Keratinocyte (primary cell): ENCODE results near the gene PDZRN4.
"Not testable (repeated sequence)": the region's sequence is repeated elsewhere in the genome, so short reads cannot be mapped to it uniquely, and the experiment has no call there.

Experiments used
- EZH2 ChIP-seq: IDR thresholded peaks from one replicate; pipeline ENCODE4 v1.6.1; 2012; ENCODE audit warnings: inconsistent platforms, mild to moderate bottlenecking, low read length, moderate library complexity
- TF ChIP-seq, protein P1 (sequence below), 3 experiments: IDR thresholded peaks in 1 of 3; conservative IDR thresholded peaks in 1 of 3; optimal IDR thresholded peaks in 1 of 3; 2 replicates in 2 of 3; 3 replicates in 1 of 3; pipeline versions ENCODE3 to v1.5.1; 2011; ENCODE audit warnings: low read length in 3 of 3, mild to moderate bottlenecking in 3 of 3, moderate library complexity in 2 of 3, control low read depth in 1 of 3, inconsistent platforms in 1 of 3; ENCODE audit not compliant: insufficient read depth in 2 of 3; ENCODE audit errors: extremely low read depth in 1 of 3

DNA sequence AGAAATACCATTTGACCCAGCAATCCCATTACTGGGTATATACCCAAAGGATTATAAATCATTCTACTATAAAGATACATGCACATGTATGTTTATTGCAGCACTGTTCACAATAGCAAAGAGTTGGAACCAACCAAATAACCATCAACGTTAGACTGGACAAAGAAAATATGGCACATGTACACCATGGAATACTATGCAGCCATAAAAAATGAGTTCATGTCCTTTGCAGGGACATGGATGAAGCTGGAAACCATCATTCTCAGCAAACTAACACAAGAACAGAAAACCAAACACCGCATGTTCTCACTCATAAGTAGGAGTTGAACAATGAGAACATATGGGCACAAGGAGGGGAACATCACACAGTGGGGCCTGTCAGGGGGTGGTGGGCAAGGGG is 97.3 kb downstream of the PDZRN4 start:
- TF ChIP-seq, protein P1, sequence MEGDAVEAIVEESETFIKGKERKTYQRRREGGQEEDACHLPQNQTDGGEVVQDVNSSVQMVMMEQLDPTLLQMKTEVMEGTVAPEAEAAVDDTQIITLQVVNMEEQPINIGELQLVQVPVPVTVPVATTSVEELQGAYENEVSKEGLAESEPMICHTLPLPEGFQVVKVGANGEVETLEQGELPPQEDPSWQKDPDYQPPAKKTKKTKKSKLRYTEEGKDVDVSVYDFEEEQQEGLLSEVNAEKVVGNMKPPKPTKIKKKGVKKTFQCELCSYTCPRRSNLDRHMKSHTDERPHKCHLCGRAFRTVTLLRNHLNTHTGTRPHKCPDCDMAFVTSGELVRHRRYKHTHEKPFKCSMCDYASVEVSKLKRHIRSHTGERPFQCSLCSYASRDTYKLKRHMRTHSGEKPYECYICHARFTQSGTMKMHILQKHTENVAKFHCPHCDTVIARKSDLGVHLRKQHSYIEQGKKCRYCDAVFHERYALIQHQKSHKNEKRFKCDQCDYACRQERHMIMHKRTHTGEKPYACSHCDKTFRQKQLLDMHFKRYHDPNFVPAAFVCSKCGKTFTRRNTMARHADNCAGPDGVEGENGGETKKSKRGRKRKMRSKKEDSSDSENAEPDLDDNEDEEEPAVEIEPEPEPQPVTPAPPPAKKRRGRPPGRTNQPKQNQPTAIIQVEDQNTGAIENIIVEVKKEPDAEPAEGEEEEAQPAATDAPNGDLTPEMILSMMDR (optimal IDR thresholded peaks at IDR 0.05 in 1 of 3, IDR thresholded peaks at IDR 0.05 in 1 of 3, conservative IDR thresholded peaks at IDR 0.05 in 1 of 3; ENCODE audit: extremely low read depth in 1 of 3, insufficient read depth in 2 of 3, low read length in 3 of 3) = not testable (repeated sequence)
- not testable (repeated sequence) for TF ChIP-seq EZH2
